Stimulated activated CD4-positive, alpha-beta T cell treated with anti-CD3 and anti-CD28 coated beads, TNF-alpha, amount 100 ng/mL, for 24 hours (primary cell): ENCODE measurements around the gene BORCS6.

ENCODE experiments used
- DNase-seq, 3 experiments: peaks; one replicate each; pipeline ENCODE4 v3.0.0-alpha.2; 2020; ENCODE audit warnings: low read depth in 3 of 3

Gene BORCS6

DNA sequence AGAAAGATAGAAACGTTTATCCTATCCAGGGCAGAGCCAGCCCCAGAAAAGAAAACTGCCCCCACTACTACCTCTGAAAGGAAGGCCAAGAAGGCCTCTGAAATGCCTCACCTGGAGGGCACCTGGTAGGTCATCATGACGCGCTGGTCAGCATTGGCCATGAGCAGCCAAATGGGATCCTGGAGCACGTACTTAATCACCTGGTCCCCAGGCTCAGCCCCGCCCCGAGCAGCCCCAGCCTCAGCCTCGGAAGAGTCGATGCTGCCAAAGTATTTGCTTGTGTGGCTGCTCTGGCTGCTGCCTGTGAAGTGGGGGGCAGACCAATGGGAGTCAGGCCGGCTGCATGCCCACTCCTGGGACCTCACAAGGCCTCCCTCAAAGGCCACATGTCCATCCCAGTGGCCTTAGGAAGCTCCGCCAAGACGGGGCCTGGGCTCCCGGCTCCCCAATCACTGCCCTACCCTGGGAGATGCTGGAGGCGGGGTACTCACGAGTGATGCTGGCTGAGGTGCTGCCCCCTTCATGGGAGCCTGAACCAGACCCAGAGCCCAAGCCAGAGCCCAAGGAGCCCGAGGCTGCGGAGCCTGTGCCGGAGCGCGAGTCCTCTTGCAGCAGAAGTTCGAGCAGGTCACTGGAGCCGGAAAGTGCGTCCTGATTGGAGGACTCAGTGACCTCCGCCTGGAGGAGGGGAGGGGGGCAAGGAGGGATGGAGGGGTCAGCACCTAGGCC, 47.7 kb downstream of the BORCS6 start:
- no peak for DNase-seq

DNA sequence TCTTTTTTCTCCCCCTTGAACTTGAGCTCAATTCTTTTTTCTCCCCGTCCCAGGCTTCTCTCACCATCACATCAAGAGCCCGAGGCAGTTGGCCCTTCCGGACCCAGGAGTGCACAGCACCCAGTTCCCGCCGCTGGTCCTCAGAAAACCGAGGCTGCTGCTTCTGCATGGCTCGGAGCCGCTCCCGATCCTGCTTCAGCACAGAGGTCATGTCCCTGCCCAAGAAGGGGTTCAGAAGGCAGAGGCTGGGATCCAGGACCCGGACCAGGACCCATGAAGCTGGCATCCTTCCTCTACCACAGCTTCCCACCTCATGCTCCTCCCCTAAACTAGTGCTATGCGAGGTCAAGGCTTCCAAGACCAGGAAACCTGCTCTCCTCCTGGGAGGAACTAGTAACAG, 48.2 kb downstream of the BORCS6 start:
- no peak for DNase-seq

DNA sequence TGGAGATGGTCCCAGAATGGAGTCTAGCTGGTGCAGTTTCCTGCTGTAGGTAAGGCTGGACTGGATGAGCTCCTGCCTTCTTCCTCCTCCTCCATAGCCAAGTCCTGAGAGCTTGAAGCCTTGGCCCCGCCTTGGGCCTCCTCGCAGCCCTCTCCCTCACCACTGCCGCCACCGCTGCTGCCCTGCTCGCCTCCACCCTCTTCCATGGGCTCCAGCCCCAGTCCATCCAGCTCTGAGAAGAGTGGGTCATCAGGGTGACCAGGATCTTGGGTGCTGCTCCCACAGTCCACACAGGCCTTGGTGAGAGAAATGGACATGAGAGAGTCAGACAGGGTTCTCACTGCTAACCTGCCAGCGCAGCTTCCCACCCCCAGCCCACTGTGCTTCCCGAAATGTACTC, 48.9 kb downstream of the BORCS6 start:
- DNase-seq, result no peak

DNA sequence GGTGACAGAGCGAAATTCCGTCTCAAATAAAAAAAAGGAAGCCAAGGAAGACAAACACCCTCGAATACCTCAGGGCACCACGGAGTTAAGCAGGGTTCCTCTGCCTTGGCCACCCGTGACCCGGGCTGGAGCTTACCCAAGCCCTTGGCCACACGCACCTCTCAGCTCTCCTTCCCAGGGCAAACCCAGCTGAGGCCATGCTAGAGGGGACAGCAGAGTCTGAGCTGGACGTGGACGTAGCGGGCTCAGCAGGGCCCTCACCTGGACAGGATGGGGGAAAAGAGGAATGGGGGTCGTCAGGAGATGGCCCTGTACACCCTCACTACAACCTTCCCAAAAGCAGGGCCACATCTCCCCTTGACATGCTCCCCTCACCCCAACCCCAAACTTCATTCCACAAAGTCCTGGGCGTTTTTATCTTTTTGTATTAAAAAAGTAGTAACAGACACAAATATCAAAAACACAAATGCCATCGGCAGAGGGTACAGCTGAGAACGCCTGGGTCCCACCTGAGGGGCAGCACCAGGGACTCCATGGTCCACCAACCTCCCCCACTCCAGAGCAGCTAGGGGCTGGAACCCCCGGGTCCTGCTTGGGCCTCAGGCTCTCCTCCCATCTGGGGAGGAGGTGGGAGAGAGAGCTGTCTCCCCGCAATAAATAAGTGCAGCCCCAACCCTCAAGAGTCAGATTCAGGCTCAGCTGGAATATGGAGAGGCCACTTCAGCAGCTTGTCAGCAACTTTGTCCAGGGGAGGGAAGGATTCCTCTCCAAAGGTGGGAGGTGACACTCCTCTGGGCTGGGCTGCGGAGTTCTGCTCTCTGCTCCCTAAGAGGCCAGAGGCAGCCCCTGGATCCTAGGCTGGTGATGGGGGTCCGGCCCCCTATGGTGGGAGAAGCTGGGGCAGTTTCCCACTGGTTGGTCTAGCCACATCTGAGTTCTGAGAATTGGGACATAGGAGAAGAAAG, 49.6 kb downstream of the BORCS6 start:
- no peak for DNase-seq

DNA sequence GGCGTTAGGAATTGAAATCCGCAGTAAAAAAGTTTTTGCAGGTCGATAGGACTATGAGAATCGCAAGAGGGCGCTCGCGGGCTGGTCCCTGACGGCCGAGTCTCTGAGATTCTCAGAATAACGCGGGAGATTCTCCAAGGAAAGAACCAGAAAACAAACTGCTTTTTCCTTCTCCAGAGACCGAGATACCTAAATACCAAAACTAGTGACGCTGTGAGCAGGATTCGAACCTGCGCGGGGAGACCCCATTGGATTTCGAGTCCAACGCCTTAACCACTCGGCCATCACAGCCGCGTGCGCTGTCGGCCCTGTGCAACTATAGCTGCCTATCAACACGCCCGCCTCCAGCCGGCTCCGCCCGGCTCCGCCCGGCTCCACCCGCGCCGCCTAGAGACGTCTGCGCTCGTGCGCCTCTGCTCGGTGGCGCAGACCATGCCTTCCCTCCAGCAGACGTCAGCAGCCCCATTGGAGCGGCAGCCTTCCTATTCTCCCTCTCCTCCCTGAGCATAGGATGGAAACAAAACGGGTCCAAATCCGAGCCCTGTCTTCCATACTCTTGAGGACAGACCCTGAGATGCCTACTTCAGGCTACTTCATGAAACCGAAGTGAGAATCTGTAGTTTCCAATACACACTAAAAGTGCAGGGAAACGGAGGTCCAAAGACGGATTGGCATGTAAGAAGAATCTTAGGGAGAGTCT, 51.2 kb downstream of the BORCS6 start:
- DNase-seq, result peak; percentile 93 to 98 (median 97)

DNA sequence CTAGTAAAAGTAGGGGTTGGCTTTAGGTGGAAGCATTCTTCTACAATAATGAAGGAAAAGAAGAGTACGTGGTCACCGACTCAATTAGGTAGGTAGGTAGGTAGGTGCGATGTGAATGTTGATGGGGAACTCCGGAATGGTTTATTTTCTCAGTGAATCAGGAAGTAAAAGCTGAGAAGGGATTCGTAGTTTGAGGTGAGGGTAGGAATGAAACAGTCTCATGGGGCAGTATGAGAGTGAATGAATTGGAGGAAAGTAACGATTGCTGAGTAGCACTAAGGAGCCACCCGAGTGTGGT, 51.7 kb downstream of the BORCS6 start:
- no peak for DNase-seq
